OCI-LY3 (cell line): Measurements from ENCODE around the gene JMJD6.

ENCODE experiments used
- H2AFZ ChIP-seq: fragments of 200-600, 300-600 bp; shearing (Covaris generic); 2 replicates; pipeline ENCODE4 v1.6.0; 2014; ENCODE audit warnings: antibody characterized with exemption, low read depth, low read length
- H3K27ac ChIP-seq: fragments of 200-600, 300-600 bp; sonication (generic); 2 replicates; pipeline ENCODE4 v1.5.1; 2014; ENCODE audit warnings: mild to moderate bottlenecking, low read length, moderate library complexity, mixed read lengths
- H3K27me3 ChIP-seq: fragments of 200-600, 300-600 bp; sonication (generic); 2 replicates; pipeline ENCODE4 v1.6.1; 2014; ENCODE audit warnings: low read depth, low read length, mixed read lengths
- H3K36me3 ChIP-seq: fragments of 200-600, 300-600 bp; sonication (generic); replicated peaks from 2 replicates; pipeline ENCODE3; 2014; ENCODE audit warnings: low read depth, low read length, mixed read lengths
- H3K4me1 ChIP-seq: fragments of 300-600, 200-600 bp; sonication (generic); 2 replicates; pipeline ENCODE4 v1.6.1; 2014; ENCODE audit warnings: low read length, mixed read lengths
- H3K4me2 ChIP-seq: fragments of 200-600, 300-600 bp; sonication (generic); 2 replicates; pipeline ENCODE4 v1.6.1; 2014; ENCODE audit warnings: low read length, mixed read lengths
- H3K4me3 ChIP-seq: fragments of 300-600, 200-600 bp; sonication (generic); 2 replicates; pipeline ENCODE4 v1.5.1; 2014; ENCODE audit warnings: antibody characterized with exemption, mild to moderate bottlenecking, low read length, moderate library complexity
- H3K79me2 ChIP-seq: fragments of 300-600, 200-600 bp; shearing (Covaris generic); 2 replicates; pipeline ENCODE4 v1.6.1; 2014; ENCODE audit warnings: mild to moderate bottlenecking, low read length, mixed read lengths
- H3K9ac ChIP-seq: fragments of 300-600, 200-600 bp; shearing (Covaris generic); 2 replicates; pipeline ENCODE4 v1.6.0; 2014; ENCODE audit warnings: mild to moderate bottlenecking, low read length, moderate library complexity
- H3K9me3 ChIP-seq: fragments of 200-600, 300-600 bp; shearing (Covaris generic); 2 replicates; pipeline ENCODE4 v1.6.1; 2014; ENCODE audit warnings: low read length, mixed read lengths; ENCODE audit not compliant: insufficient read depth
- H4K20me1 ChIP-seq: fragments of 200-600, 300-600 bp; sonication (generic); 2 replicates; pipeline ENCODE4 v1.6.1; 2016; ENCODE audit warnings: low read length, mixed read lengths; ENCODE audit not compliant: insufficient read depth
- CTCF ChIP-seq: fragments of 200-600, 300-600 bp; sonication (generic); IDR thresholded peaks from 2 replicates; pipeline ENCODE4 v1.5.1; 2014; ENCODE audit warnings: antibody characterized with exemption, low read length, low read depth
- EZH2phosphoT487 ChIP-seq: fragments of 200-600 bp; shearing (Covaris generic); IDR thresholded peaks from 2 replicates; pipeline ENCODE4 v1.6.1; 2018; ENCODE audit warnings: antibody characterized with exemption, mixed run types, low read depth

Gene JMJD6

GRCh38 chr17:76718516-76718915 lies 7.9 kb downstream of the JMJD6 start:
- Histone ChIP-seq H3K4me3 (no peak overlapping the region), H3K9me3 (no peaks in the 10 kb centered on the region), H3K79me2 (peaks cover 5% of the 10 kb centered on the region), H3K27ac (no peak overlapping the region), H4K20me1 (peaks cover 12% of the 10 kb centered on the region; the same call in 1 of the 2 replicates), H3K27me3 (no peaks in the 10 kb centered on the region), H3K36me3 (peaks cover 71% of the 10 kb centered on the region), H3K4me1 (peaks cover 9% of the 10 kb centered on the region), H3K9ac (no peak overlapping the region), H2AFZ (no peak overlapping the region), H3K4me2 (no peak overlapping the region)
- no peak for TF ChIP-seq CTCF
- TF ChIP-seq EZH2phosphoT487, result no peak

- H3K79me2 ChIP-seq, result peaks cover 4% of the 10 kb centered on the region
- no peak overlapping the region for H3K27ac ChIP-seq
- no peak for TF ChIP-seq CTCF
- TF ChIP-seq EZH2phosphoT487, result no peak
Measured at GRCh38 chr17:76716839-76717215, 9.6 kb downstream of the JMJD6 start.

GRCh38 chr17:76716146-76716838 lies 10.1 kb downstream of the JMJD6 start:
- H3K4me1 ChIP-seq, result peaks cover 9% of the 10 kb centered on the region
- no peak overlapping the region for H3K27ac ChIP-seq

More at GRCh38 chr17:76716839-76717215, 9.6 kb downstream of the JMJD6 start:
- Histone ChIP-seq H3K9ac (no peak overlapping the region), H4K20me1 (peaks cover 13% of the 10 kb centered on the region; the same call in 1 of the 2 replicates), H2AFZ (no peak overlapping the region), H3K4me1 (peaks cover 9% of the 10 kb centered on the region), H3K9me3 (no peaks in the 10 kb centered on the region), H3K27me3 (no peaks in the 10 kb centered on the region), H3K4me2 (no peak overlapping the region), H3K4me3 (no peak overlapping the region), H3K36me3 (peaks cover 64% of the 10 kb centered on the region)

GRCh38 chr17:76715496-76715830 lies 10.9 kb downstream of the JMJD6 start:
- Histone ChIP-seq H3K27ac (no peak overlapping the region), H4K20me1 (peaks cover 13% of the 10 kb centered on the region; the same call in 1 of the 2 replicates), H3K36me3 (peaks cover 51% of the 10 kb centered on the region), H3K79me2 (peaks cover 4% of the 10 kb centered on the region), H3K4me2 (no peak overlapping the region), H3K4me1 (peaks cover 9% of the 10 kb centered on the region), H3K9ac (no peak overlapping the region), H3K27me3 (no peaks in the 10 kb centered on the region), H2AFZ (no peak overlapping the region), H3K9me3 (no peaks in the 10 kb centered on the region), H3K4me3 (no peak overlapping the region)
- TF ChIP-seq CTCF (no peak), EZH2phosphoT487 (no peak)

More at GRCh38 chr17:76716146-76716838, 10.1 kb downstream of the JMJD6 start:
- Histone ChIP-seq H3K27me3 (no peaks in the 10 kb centered on the region), H3K4me3 (no peak overlapping the region), H3K9ac (no peak overlapping the region), H2AFZ (no peak overlapping the region), H4K20me1 (peaks cover 13% of the 10 kb centered on the region; the same call in 1 of the 2 replicates), H3K9me3 (no peaks in the 10 kb centered on the region), H3K36me3 (peaks cover 59% of the 10 kb centered on the region), H3K79me2 (peaks cover 4% of the 10 kb centered on the region), H3K4me2 (no peak overlapping the region)
- TF ChIP-seq CTCF (no peak), EZH2phosphoT487 (no peak)
